Activated B cell treated with CpG ODN at 0.5 μM for 24 hours (primary cell): ENCODE measurements around the gene TMEM42. TPM values are rescaled to one million over a fixed set of nuclear protein-coding genes. Genes with fewer than 3 reads are reported as not detected.

Experiments used
- ATAC-seq: fragments of 200-7000 bp; cut with Tn5 transposase; one replicate; pipeline ENCODE4 v1.10.0; 2021; ENCODE audit warnings: low read depth, mild to moderate bottlenecking, moderate library complexity
- CTCF ChIA-PET: fragments of 350-600 bp; sonication (Branson Sonifier 250); formaldehyde crosslinking; loops from one replicate; lab custom pipeline; 2021; ENCODE audit warnings: antibody characterized with exemption; lab: Charles Lee
- POLR2A ChIA-PET: fragments of 350-600 bp; sonication (Branson Sonifier 250); formaldehyde crosslinking; loops from one replicate; lab custom pipeline; 2021; ENCODE audit warnings: antibody characterized with exemption; lab: Charles Lee
- DNase-seq: peaks from one replicate; pipeline ENCODE4 v3.0.0; 2022
- H3K27ac Mint-ChIP-seq: one replicate; pipeline ENCODE4 v1.8.0; 2020; ENCODE audit warnings: mixed read lengths
- H3K27me3 Mint-ChIP-seq: one replicate; pipeline ENCODE4 v1.8.0; 2021; ENCODE audit warnings: mixed read lengths
- H3K36me3 Mint-ChIP-seq: one replicate; pipeline ENCODE4 v1.8.0; 2021; ENCODE audit warnings: low read depth, mixed read lengths
- H3K4me1 Mint-ChIP-seq: one replicate; pipeline ENCODE4 v1.8.0; 2021; ENCODE audit warnings: mixed read lengths
- H3K4me3 Mint-ChIP-seq: one replicate; pipeline ENCODE4 v1.8.0; 2020; ENCODE audit warnings: mild to moderate bottlenecking, mixed read lengths
- H3K9me3 Mint-ChIP-seq: one replicate; pipeline ENCODE4 v1.8.0; 2020; ENCODE audit warnings: mixed read lengths
- CTCF ChIP-seq: fragments of 200-600 bp; IDR thresholded peaks from one replicate; pipeline ENCODE4 v1.8.0; 2022; ENCODE audit warnings: antibody characterized with exemption, mild to moderate bottlenecking
- intact Hi-C: fragments of 100-400 bp; cut with micrococcal nuclease; formaldehyde crosslinking; loops from one replicate; pipeline ENCODE4 v1.15.1; 2024
- total RNA-seq: library from RNA; stranded (reverse); gene quantifications from 2 replicates; pipeline ENCODE4 v1.2.3, GENCODE V29; 2022

The TMEM42 gene
- total RNA-seq, 1 donor from 2014 or later, result 12.4 TPM

GRCh38 chr3:44862226-44862637 lies 520 bp downstream of the TMEM42 start:
- ChIA-PET POLR2A (interaction anchor here (1.0 to 1.8 kb wide), 5 partner anchors 101 to 524 kb away, joined by 3 to 10 read pairs (median 4); partner anchors contain the start of genes EXOSC7, KIAA1143, KIF15 and TCAIM), CTCF (no interaction called here)
- peak overlapping the region; percentile 79 for H3K27ac Mint-ChIP-seq
- peaks cover 12% of the 10 kb centered on the region for H3K36me3 Mint-ChIP-seq
- no peaks in the 10 kb centered on the region for H3K27me3 Mint-ChIP-seq
- TF ChIP-seq CTCF, result no peak
- H3K9me3 Mint-ChIP-seq, result no peaks in the 10 kb centered on the region
- DNase-seq (no peak), ATAC-seq (no peak)
- H3K4me3 Mint-ChIP-seq, result peak overlapping the region; percentile 85
- H3K4me1 Mint-ChIP-seq, result peaks cover 17% of the 10 kb centered on the region
- intact Hi-C loops, result loop anchor here (5.0 to 10.0 kb wide), 5 partner anchors 115 to 1240 kb away; partner anchors contain the start of genes ABHD5, ANO10, EXOSC7 and ZDHHC3

- H3K4me3 Mint-ChIP-seq, result no peak overlapping the region
- peaks cover 17% of the 10 kb centered on the region for H3K4me1 Mint-ChIP-seq
- ChIA-PET POLR2A (no interaction called here), CTCF (no interaction called here)
- no peaks in the 10 kb centered on the region for H3K9me3 Mint-ChIP-seq
- ATAC-seq (no peak), DNase-seq (no peak)
- intact Hi-C loops, result loop anchor here (10.0 kb wide), 2 partner anchors 241 to 1171 kb away; partner anchors contain the start of genes ABHD5 and ZNF197
- no peak overlapping the region for H3K27ac Mint-ChIP-seq
- peaks cover 12% of the 10 kb centered on the region for H3K36me3 Mint-ChIP-seq
- no peak for TF ChIP-seq CTCF
- H3K27me3 Mint-ChIP-seq, result no peaks in the 10 kb centered on the region
Measured at GRCh38 chr3:44865272-44866035, 3.7 kb downstream of the TMEM42 start.

GRCh38 chr3:44867421-44868111 lies 5.9 kb downstream of the TMEM42 start:
- no peaks in the 10 kb centered on the region for H3K9me3 Mint-ChIP-seq
- no peak for DNase-seq
- H3K27ac Mint-ChIP-seq, result no peak overlapping the region
- ChIA-PET POLR2A (no interaction called here), CTCF (no interaction called here)
- H3K27me3 Mint-ChIP-seq, result no peaks in the 10 kb centered on the region
- peaks cover 10% of the 10 kb centered on the region for H3K4me1 Mint-ChIP-seq
- H3K4me3 Mint-ChIP-seq, result no peak overlapping the region
- intact Hi-C loops, result loop anchor here (10.0 kb wide), 2 partner anchors 243 to 1173 kb away; partner anchors contain the start of genes ABHD5 and ZNF197
- no peak for ATAC-seq
- peaks cover 11% of the 10 kb centered on the region for H3K36me3 Mint-ChIP-seq
- no peak for TF ChIP-seq CTCF

- Mint-ChIP-seq H3K4me1 (no peaks in the 10 kb centered on the region), H3K27me3 (no peaks in the 10 kb centered on the region), H3K27ac (no peak overlapping the region), H3K9me3 (no peaks in the 10 kb centered on the region), H3K36me3 (peaks cover 6% of the 10 kb centered on the region), H3K4me3 (no peak overlapping the region)
- ChIA-PET POLR2A (no interaction called here), CTCF (no interaction called here)
- DNase-seq (no peak), ATAC-seq (no peak)
- TF ChIP-seq CTCF, result no peak
- intact Hi-C loops, result no loop called here
Measured at GRCh38 chr3:44870375-44871061, 8.8 kb downstream of the TMEM42 start.

GRCh38 chr3:44874308-44874707 lies 12.6 kb downstream of the TMEM42 start, which contains the start of gene TGM4:
Gene TGM4, plus strand, starts transcription at chr3:44874608. Its CDS starts 71 bp downstream, at chr3:44874679.
- H3K4me1 Mint-ChIP-seq, result no peaks in the 10 kb centered on the region
- no peaks in the 10 kb centered on the region for H3K9me3 Mint-ChIP-seq
- no peak within 1 kb of the TSS for H3K4me3 Mint-ChIP-seq
- no peak within 1 kb of the TSS for H3K27ac Mint-ChIP-seq
- H3K36me3 Mint-ChIP-seq, result no peaks in the 10 kb centered on the region
- ATAC-seq (no peak), DNase-seq (no peak)
- peaks cover 2% of the 10 kb centered on the region for H3K27me3 Mint-ChIP-seq
- CTCF ChIA-PET, result no interaction called here
- intact Hi-C loops, result no loop called here
- TF ChIP-seq CTCF, result no peak
- POLR2A ChIA-PET, result no interaction called here
